GM12891 (cell line): ENCODE measurements around the gene BCKDK.

ENCODE experiments used
- DNase-seq: peaks from one replicate; pipeline ENCODE4 v3.0.0; 2011; ENCODE audit warnings: low spot score; ENCODE audit not compliant: insufficient read length
- FAIRE-seq: peaks from 2 replicates; lab custom pipeline; 2011; peaks lifted over from hg19 to GRCh38; lab: Jason Lieb, UNC
- PAX5 ChIP-seq: IDR thresholded peaks from 2 replicates; pipeline ENCODE4 v1.6.1; 2011; ENCODE audit warnings: low read length, moderate library complexity, mild to moderate bottlenecking; ENCODE audit not compliant: insufficient read depth, severe bottlenecking
- POLR2A ChIP-seq: IDR thresholded peaks from 2 replicates; pipeline ENCODE4 v1.6.1; 2011; ENCODE audit warnings: low read depth, low read length, control low read depth
- POLR2AphosphoS5 ChIP-seq: IDR thresholded peaks from 2 replicates; pipeline ENCODE4 v1.6.1; 2011; ENCODE audit warnings: low read depth, low read length, control low read depth
- POU2F2 ChIP-seq: IDR thresholded peaks from 2 replicates; pipeline ENCODE4 v1.6.1; 2011; ENCODE audit warnings: low read depth, mild to moderate bottlenecking, control low read depth, low read length, moderate library complexity
- SPI1 ChIP-seq: IDR thresholded peaks from 2 replicates; pipeline ENCODE4 v1.6.1; 2011; ENCODE audit warnings: low read depth, low read length, control low read depth
- TAF1 ChIP-seq: IDR thresholded peaks from 2 replicates; pipeline ENCODE4 v1.6.1; 2011; ENCODE audit warnings: low read depth, low read length, control low read depth

The BCKDK gene

DNA sequence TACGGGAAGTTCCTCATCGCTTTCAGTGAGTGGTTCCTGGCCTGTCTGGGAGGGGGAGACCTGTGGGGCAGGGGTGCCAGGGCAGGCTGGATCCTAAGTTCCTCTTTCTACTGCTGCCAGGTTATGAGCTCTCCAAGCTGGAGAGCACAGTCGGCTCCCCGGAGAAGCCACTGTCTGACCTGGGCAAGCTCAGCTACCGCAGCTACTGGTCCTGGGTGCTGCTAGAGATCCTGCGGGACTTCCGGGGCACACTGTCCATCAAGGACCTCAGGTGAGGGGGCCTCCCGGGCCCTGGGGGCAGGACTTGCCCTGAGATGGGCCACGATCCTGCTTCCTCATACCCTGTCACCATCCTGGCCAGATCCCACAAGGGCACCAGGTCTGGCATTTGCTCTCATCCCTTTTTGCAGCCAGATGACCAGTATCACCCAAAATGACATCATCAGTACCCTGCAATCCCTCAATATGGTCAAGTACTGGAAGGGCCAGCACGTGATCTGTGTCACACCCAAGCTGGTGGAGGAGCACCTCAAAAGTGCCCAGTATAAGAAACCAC, 22.2 kb downstream of the BCKDK start:
- FAIRE-seq: no peak
- no peak for TF ChIP-seq POLR2A
- TF ChIP-seq POU2F2: no peak
- TF ChIP-seq POLR2AphosphoS5: no peak
- no peak for DNase-seq

DNA sequence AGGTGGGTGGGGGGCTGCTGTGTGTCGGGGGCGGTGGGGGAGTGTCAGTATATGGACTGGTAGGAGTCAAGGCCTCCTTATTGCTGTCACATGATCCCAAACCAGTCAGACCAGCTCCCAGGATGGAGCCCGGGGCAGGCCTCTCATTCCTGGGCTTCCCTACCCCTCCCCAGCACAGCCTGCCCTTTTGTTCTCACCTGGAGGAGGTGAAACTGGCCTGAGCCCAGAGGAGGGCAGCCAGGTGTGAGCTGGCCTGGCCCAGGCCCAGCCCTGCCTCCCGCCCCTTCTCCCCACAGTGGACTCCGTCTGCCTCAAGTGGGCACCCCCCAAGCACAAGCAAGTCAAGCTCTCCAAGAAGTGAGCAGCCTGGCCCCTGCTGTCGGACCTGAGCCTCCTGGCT, 22.7 kb downstream of the BCKDK start:
- no peak for FAIRE-seq
- DNase-seq: no peak
- TF ChIP-seq TAF1 (no peak), POLR2AphosphoS5 (no peak), POU2F2 (no peak), SPI1 (no peak), PAX5 (no peak), POLR2A (no peak)

GRCh38 chr16:31131416-31131815, 23.2 kb downstream of the BCKDK start:
- no peak for TF ChIP-seq SPI1
- no peak for TF ChIP-seq POU2F2
- TF ChIP-seq TAF1: no peak
- TF ChIP-seq POLR2A: no peak
- no peak for TF ChIP-seq POLR2AphosphoS5
- no peak for TF ChIP-seq PAX5
- FAIRE-seq (no peak), DNase-seq (no peak)

DNA sequence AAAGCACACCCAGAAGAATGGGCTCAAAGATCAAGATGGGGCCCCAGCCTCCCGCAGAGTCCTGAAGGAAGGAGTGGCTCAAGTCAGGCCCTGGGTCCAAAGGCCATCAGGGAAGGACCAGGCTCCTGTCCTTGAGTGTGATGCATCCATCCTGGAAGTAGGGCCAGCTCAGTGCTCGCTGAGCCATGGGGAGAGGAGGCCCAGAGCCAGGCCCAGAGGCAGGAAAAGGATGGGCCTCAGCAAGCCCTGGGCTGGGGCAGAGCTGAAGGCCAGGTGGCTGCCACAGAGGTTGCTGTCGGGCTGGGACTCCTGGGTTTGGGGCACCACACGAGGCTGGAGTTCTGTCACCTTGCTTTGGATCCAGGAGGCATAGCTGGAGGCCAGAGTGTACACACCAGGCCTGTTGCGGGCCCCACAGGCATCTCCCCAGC, 23.7 kb downstream of the BCKDK start:
- FAIRE-seq: no peak
- no peak for TF ChIP-seq TAF1
- TF ChIP-seq POU2F2: no peak
- no peak for TF ChIP-seq PAX5

GRCh38 chr16:31132303-31132979, 24.3 kb downstream of the BCKDK start:
- FAIRE-seq (no peak), DNase-seq (no peak)
- TF ChIP-seq TAF1 (no peak), PAX5 (no peak), POLR2A (no peak), POLR2AphosphoS5 (no peak), POU2F2 (no peak), SPI1 (no peak)

More for the DNA sequence above, 23.7 kb downstream of the BCKDK start:
- DNase-seq: no peak

- FAIRE-seq (no peak), DNase-seq (no peak)
- no peak for TF ChIP-seq PAX5
- TF ChIP-seq TAF1: no peak
- no peak for TF ChIP-seq POLR2AphosphoS5
- TF ChIP-seq POLR2A: no peak
Measured at GRCh38 chr16:31133046-31133501, 24.9 kb downstream of the BCKDK start.

GRCh38 chr16:31134091-31134571, 25.9 kb downstream of the BCKDK start:
- FAIRE-seq: no peak
- no peak for DNase-seq
- TF ChIP-seq TAF1 (no peak), SPI1 (no peak), POLR2AphosphoS5 (no peak), POLR2A (no peak)

GRCh38 chr16:31134625-31135534, 26.7 kb downstream of the BCKDK start:
- FAIRE-seq (no peak), DNase-seq (no peak)
- TF ChIP-seq SPI1: no peak
- no peak for TF ChIP-seq PAX5
- no peak for TF ChIP-seq POLR2AphosphoS5
- TF ChIP-seq TAF1: no peak

DNA sequence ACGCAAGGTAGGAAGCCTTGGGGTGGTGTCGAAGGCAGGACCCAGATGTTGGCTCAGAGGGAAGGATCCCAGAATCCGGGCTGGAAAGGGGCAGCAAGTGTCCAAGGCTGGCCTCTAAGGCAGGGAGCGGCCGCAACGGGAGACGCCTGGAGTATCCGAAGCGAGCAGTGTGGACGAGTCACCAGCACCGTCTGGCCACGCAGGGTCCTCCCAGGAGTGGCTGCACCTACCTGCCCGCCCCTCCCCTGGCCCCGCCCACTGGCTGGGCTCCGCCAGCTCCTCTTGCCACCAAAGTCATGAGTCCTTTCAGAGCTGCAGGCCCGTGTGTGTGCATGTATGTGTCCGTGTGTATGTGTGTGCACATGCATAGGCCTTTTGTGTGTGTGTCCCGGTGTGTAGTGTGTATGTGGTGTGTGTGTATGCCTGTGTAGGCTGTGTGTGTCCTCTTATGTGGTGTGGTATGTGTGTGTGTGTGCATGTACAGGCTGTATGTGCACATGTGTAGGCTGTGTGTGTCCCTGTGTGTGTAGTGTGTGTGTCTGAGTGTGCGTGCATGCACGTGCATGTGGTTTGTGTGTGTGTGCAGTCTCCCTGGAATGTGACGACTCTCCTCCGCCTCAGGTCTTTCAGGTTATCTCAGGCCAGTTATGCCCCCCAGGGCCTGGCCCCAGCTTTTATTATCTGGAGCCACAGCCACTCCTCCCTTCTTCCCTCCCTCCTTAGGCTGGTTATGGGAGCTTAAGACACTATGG, 27.5 kb downstream of the BCKDK start, which contains the start of gene PRSS8:
PRSS8 (minus strand) TSS at position 193 of the 752 bp plus-strand sequence. CDS start 229 bp downstream, outside the sequence.
- TF ChIP-seq TAF1 (no peak), POLR2A (no peak), PAX5 (no peak), POLR2AphosphoS5 (no peak), POU2F2 (no peak), SPI1 (no peak)
- FAIRE-seq (no peak), DNase-seq (no peak)
